Thoracic aorta (tissue), 2 donors: ENCODE results near the gene KIRREL1. TPM values are rescaled to one million over a fixed set of nuclear protein-coding genes. Genes with fewer than 3 reads are reported as not detected.

ENCODE experiments used
- ATAC-seq: fragments of 150-250 bp; one replicate; pipeline ENCODE4 v1.8.0; 2017; ENCODE audit warnings: low read depth; ENCODE audit not compliant: insufficient number of reproducible peaks, low FRiP score
- DNase-seq: peaks from one replicate; pipeline ENCODE4 v3.0.0-alpha.2; 2020; ENCODE audit warnings: low spot score
- H3K27ac ChIP-seq, 2 donors: fragments of 200-600 bp; sonication (generic); 1 replicate in 1 of 2; 2 replicates in 1 of 2; pipeline ENCODE4 v1.5.1; 2016; ENCODE audit warnings: mild to moderate bottlenecking in 2 of 2, moderate library complexity in 2 of 2
- H3K27me3 ChIP-seq: fragments of 200-600 bp; sonication (generic); replicated peaks from 2 replicates; pipeline ENCODE4 v1.6.0; 2016; ENCODE audit warnings: mild to moderate bottlenecking; ENCODE audit not compliant: insufficient read depth
- H3K36me3 ChIP-seq: fragments of 200-600 bp; sonication (generic); one replicate; pipeline ENCODE4 v1.5.1; 2016
- H3K4me1 ChIP-seq, 2 donors: fragments of 200-600 bp; sonication (generic); 1 replicate in 1 of 2; 2 replicates in 1 of 2; pipeline versions ENCODE4 v1.5.1 to v1.6.0; 2016; ENCODE audit warnings: low read depth in 2 of 2, mild to moderate bottlenecking in 1 of 2; ENCODE audit not compliant: control insufficient read depth in 1 of 2
- H3K4me3 ChIP-seq: fragments of 200-600 bp; sonication (generic); 2 replicates; pipeline ENCODE4 v1.5.1; 2016; ENCODE audit warnings: mild to moderate bottlenecking
- H3K9me3 ChIP-seq: fragments of 200-600 bp; sonication (generic); 2 replicates; pipeline ENCODE4 v1.5.1; 2016
- total RNA-seq, 2 donors: library from RNA; depleted of rRNA; stranded (reverse); fragments of >200 nt; gene quantifications; one replicate each; pipeline versions ENCODE4 v1.1.0 to v1.2.3, GENCODE V29; 2016
- TF ChIP-seq, protein P1 (sequence below): fragments of 200-600 bp; sonication (generic); IDR thresholded peaks from one replicate; pipeline ENCODE4 v1.5.1; 2019; ENCODE audit warnings: antibody characterized with exemption

Gene KIRREL1
- total RNA-seq, 2 donors from 2014 or later = 111 to 136 TPM

DNA sequence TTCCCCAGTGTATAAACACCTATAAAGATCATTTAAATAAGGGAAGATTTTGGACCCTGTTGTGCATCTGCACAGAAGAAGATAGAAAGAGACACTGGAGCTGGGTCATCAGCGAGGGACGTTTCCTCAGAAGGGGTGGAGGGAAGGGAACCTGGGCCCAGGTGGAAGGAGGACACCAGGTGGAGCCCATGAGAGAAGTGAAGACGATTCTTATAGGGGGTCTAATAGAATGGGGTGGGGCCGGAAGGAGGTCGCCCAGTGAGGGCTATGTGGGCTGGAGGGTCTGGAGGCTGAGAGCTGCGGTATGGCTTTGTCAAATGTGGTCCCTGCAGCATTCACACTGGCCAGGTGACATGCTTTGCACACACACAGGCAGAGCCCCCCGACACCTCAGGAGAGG is 13.7 kb downstream of the KIRREL1 start:
- Histone ChIP-seq H3K4me1 (peaks cover 90 to 100% of the 10 kb centered on the region in 2 donors), H3K4me3 (peak overlapping the region; percentile 26)
- no peak for ATAC-seq

DNA sequence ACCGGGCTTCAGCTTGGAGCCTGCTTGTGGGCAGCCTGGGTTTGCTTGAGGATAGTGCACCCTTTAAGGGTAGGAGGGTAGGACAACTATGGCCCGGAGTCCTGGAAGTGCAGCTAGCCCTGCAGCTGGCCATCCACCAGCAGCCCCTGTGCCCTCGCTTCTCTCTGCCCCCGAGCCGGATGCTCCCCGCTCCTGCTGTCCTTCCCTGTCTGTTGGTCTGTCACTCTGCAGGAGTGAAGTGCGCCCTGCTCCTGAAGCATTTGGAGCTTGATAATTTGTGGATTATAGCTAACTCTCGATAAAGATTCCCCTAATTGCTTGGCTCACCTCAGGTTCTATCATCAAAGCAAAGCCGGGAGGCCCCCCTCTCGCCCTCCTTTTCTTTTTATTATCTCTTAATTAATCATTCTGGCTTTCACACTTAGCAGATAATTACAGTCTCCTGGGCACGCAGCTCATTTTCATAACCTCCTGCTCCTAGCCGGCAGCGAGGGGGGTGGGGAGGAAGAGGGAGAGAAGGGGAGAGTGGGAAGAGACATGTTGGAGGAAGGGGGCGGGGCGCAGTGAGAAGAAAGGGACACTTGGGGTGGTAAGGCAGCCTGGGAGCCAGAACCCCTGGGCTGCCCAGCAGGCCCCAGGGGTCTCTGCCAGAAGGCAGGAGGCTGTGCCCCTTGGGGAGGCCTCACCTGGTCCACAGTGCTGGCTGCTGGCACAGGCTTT is 14.4 kb downstream of the KIRREL1 start:
- DNase-seq = no peak
- TF ChIP-seq, protein P1, sequence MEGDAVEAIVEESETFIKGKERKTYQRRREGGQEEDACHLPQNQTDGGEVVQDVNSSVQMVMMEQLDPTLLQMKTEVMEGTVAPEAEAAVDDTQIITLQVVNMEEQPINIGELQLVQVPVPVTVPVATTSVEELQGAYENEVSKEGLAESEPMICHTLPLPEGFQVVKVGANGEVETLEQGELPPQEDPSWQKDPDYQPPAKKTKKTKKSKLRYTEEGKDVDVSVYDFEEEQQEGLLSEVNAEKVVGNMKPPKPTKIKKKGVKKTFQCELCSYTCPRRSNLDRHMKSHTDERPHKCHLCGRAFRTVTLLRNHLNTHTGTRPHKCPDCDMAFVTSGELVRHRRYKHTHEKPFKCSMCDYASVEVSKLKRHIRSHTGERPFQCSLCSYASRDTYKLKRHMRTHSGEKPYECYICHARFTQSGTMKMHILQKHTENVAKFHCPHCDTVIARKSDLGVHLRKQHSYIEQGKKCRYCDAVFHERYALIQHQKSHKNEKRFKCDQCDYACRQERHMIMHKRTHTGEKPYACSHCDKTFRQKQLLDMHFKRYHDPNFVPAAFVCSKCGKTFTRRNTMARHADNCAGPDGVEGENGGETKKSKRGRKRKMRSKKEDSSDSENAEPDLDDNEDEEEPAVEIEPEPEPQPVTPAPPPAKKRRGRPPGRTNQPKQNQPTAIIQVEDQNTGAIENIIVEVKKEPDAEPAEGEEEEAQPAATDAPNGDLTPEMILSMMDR = no peak
- Histone ChIP-seq H3K4me3 (peak overlapping the region; percentile 26), H3K4me1 (peaks cover 87 to 100% of the 10 kb centered on the region in 2 donors), H3K27me3 (no peaks in the 10 kb centered on the region), H3K9me3 (no peaks in the 10 kb centered on the region), H3K27ac (peak overlapping the region; percentile 91 to 95), H3K36me3 (no peaks in the 10 kb centered on the region)
- ATAC-seq = no peak

More for the DNA sequence above, 13.7 kb downstream of the KIRREL1 start:
- H3K27me3 ChIP-seq = no peaks in the 10 kb centered on the region
- DNase-seq = no peak
- H3K27ac ChIP-seq = peak overlapping the region; percentile 91 to 95
- TF ChIP-seq, protein P1 = no peak
- no peaks in the 10 kb centered on the region for H3K36me3 ChIP-seq
- no peaks in the 10 kb centered on the region for H3K9me3 ChIP-seq

DNA sequence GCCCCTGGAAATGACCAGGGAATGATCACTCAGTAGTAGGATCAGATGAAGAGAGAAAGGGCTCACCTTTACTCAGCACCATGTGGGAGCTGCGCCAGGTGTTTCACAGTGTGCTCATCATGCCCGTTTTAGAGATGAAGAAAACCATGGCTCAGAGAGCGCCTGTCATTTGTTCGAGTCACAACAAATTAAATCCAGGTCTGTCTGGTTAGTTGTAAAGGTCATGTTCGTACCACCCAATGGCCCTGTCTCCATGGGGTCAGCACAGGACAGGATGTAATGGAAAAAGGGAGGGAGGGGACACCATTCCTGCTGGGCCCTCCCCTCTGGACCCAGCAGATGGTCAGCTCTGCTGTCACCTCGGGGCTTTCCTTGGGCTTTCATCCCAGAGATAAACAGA is 15.2 kb downstream of the KIRREL1 start:
- peak overlapping the region; percentile 91 to 95 for H3K27ac ChIP-seq
- DNase-seq = no peak
- H3K9me3 ChIP-seq = no peaks in the 10 kb centered on the region
- H3K36me3 ChIP-seq = no peaks in the 10 kb centered on the region
- H3K27me3 ChIP-seq = no peaks in the 10 kb centered on the region
- ATAC-seq = no peak
- H3K4me1 ChIP-seq = peaks cover 81 to 100% of the 10 kb centered on the region in 2 donors
- TF ChIP-seq, protein P1 = no peak
- no peak overlapping the region for H3K4me3 ChIP-seq

- Histone ChIP-seq H3K27ac (peak overlapping the region; percentile 91 to 95), H3K27me3 (no peaks in the 10 kb centered on the region), H3K36me3 (no peaks in the 10 kb centered on the region), H3K9me3 (no peaks in the 10 kb centered on the region), H3K4me1 (peaks cover 72 to 99% of the 10 kb centered on the region in 2 donors), H3K4me3 (peak overlapping the region; percentile 61)
- DNase-seq (no peak), ATAC-seq (no peak)
- TF ChIP-seq, protein P1 = no peak
These were observed 18.3 kb downstream of the KIRREL1 start for GRCh38 chr1:158011714-158012113.

DNA sequence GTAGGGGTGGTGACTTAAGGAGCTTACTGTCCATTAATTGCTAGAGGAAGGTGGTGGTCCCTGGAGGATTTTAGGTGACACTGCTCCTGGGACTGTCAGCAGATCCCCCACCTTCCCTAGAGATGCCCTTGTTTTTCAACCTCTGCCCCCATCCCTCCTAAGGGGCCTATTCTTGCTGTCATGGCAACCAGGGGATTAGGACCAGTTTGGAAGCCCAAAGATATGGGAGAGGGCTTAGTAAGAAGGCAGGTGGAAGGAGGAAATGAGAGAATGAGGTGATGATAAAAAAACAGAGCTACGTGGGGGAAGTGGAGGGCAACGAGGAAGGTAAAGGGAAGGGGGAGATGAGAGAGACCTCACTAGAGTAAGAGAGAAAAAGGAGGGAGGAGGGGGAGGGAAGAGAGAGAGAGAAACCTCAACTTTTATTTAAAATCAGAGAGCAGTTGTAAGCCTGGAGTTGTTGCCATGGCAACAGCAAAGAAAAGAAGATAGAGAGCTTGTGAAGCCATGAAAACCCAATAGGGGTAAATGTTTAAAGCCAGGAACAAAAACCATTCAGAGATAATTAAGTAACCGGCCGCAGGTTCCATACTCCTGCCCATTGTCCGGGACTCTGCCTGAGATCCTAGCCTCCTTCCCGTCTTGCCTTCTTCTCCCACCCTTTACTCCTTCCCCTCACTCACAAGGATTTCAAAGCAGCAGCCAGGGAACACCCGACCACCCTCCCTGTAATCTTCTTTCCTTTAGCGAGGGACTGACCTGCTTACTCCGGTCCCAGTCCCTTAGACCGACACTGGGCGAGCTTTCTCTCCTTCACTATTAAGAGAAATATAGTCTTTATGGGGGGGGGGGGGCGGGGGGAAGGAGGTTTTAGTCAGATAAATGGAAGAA is 20.6 kb downstream of the KIRREL1 start:
- Histone ChIP-seq H3K36me3 (no peaks in the 10 kb centered on the region), H3K9me3 (no peaks in the 10 kb centered on the region), H3K4me1 (peaks cover 73 to 99% of the 10 kb centered on the region in 2 donors), H3K27me3 (no peaks in the 10 kb centered on the region), H3K27ac (peak overlapping the region; percentile 91 to 95), H3K4me3 (peak overlapping the region; percentile 36)
- ATAC-seq = no peak
- DNase-seq = no peak
- TF ChIP-seq, protein P1 = no peak
